Endothelial cell (in vitro differentiated cells): Measurements from ENCODE around the gene TRMT13. TPM values are rescaled to one million over a fixed set of nuclear protein-coding genes. Genes with fewer than 3 reads are reported as not detected.
"Not testable (repeated sequence)": the region's sequence is repeated elsewhere in the genome, so short reads cannot be mapped to it uniquely, and the experiment has no call there.

Experiments
- DNase-seq: peaks from one replicate; pipeline ENCODE4 v3.0.0; 2021; ENCODE audit warnings: low spot score
- H3K27ac Mint-ChIP-seq: one replicate; pipeline ENCODE4 v1.8.0; 2021; ENCODE audit warnings: mixed read lengths, inconsistent platforms; ENCODE audit not compliant: unreplicated experiment
- H3K27me3 Mint-ChIP-seq: one replicate; pipeline ENCODE4 v1.8.0; 2021; ENCODE audit warnings: mild to moderate bottlenecking, moderate library complexity, mixed read lengths, inconsistent platforms; ENCODE audit not compliant: unreplicated experiment
- H3K36me3 Mint-ChIP-seq: one replicate; pipeline ENCODE4 v1.8.0; 2021; ENCODE audit warnings: mild to moderate bottlenecking, low read depth, mixed read lengths, inconsistent platforms; ENCODE audit not compliant: unreplicated experiment
- H3K4me1 Mint-ChIP-seq: one replicate; pipeline ENCODE4 v1.8.0; 2021; ENCODE audit warnings: mild to moderate bottlenecking, mixed read lengths, inconsistent platforms; ENCODE audit not compliant: unreplicated experiment
- H3K4me3 Mint-ChIP-seq: one replicate; pipeline ENCODE4 v1.8.0; 2021; ENCODE audit warnings: mild to moderate bottlenecking, mixed read lengths, inconsistent platforms; ENCODE audit not compliant: unreplicated experiment
- H3K9me3 Mint-ChIP-seq: one replicate; pipeline ENCODE4 v1.8.0; 2021; ENCODE audit warnings: mixed read lengths, inconsistent platforms; ENCODE audit not compliant: unreplicated experiment
- CTCF ChIP-seq: fragments of 200-600 bp; sonication (generic); IDR thresholded peaks from one replicate; pipeline ENCODE4 v1.5.0; 2021; ENCODE audit warnings: antibody characterized with exemption; ENCODE audit not compliant: unreplicated experiment
- total RNA-seq: library from RNA; stranded (reverse); fragmentation: NEBNext Ultra II Directional; extraction: Animal tissue kit (Norgen Biotek cat#: 25700); gene quantifications from one replicate; pipeline ENCODE4 v1.2.1, GENCODE V29; 2021; ENCODE audit not compliant: unreplicated experiment

Gene TRMT13
- total RNA-seq, 1 donor from 2014 or later: 10.5 TPM

- no peak for DNase-seq
- Mint-ChIP-seq H3K4me3 (no peak overlapping the region), H3K9me3 (no peaks in the 10 kb centered on the region), H3K4me1 (no peaks in the 10 kb centered on the region), H3K27ac (no peak overlapping the region), H3K36me3 (peaks cover 4% of the 10 kb centered on the region), H3K27me3 (no peaks in the 10 kb centered on the region)
- no peak for TF ChIP-seq CTCF
These were observed 51.6 kb downstream of the TRMT13 start for GRCh38 chr1:100184536-100184935.

- H3K4me3 Mint-ChIP-seq: no peak overlapping the region
These were observed 54.9 kb downstream of the TRMT13 start for GRCh38 chr1:100187912-100188311.

GRCh38 chr1:100188617-100189016, 55.7 kb downstream of the TRMT13 start:
- no peak overlapping the region for H3K27ac Mint-ChIP-seq
- peaks cover 4% of the 10 kb centered on the region for H3K36me3 Mint-ChIP-seq
- H3K4me1 Mint-ChIP-seq: no peaks in the 10 kb centered on the region
- DNase-seq: no peak
- no peak for TF ChIP-seq CTCF
- no peaks in the 10 kb centered on the region for H3K27me3 Mint-ChIP-seq
- no peak overlapping the region for H3K4me3 Mint-ChIP-seq
- no peaks in the 10 kb centered on the region for H3K9me3 Mint-ChIP-seq

More at GRCh38 chr1:100187912-100188311, 54.9 kb downstream of the TRMT13 start:
- Mint-ChIP-seq H3K27ac (no peak overlapping the region), H3K27me3 (no peaks in the 10 kb centered on the region), H3K4me1 (no peaks in the 10 kb centered on the region), H3K36me3 (peaks cover 4% of the 10 kb centered on the region), H3K9me3 (no peaks in the 10 kb centered on the region)
- no peak for DNase-seq
- no peak for TF ChIP-seq CTCF

- Mint-ChIP-seq H3K36me3 (peaks cover 14% of the 10 kb centered on the region), H3K9me3 (no peaks in the 10 kb centered on the region)
- no peak for TF ChIP-seq CTCF
These were observed 65.6 kb downstream of the TRMT13 start for GRCh38 chr1:100198596-100198995.

GRCh38 chr1:100200060-100200459, 67.1 kb downstream of the TRMT13 start:
- H3K9me3 Mint-ChIP-seq, H3K27me3 Mint-ChIP-seq, H3K4me1 Mint-ChIP-seq, DNase-seq, H3K4me3 Mint-ChIP-seq, H3K27ac Mint-ChIP-seq: not testable (repeated sequence)
- peaks cover 27% of the 10 kb centered on the region for H3K36me3 Mint-ChIP-seq

More at GRCh38 chr1:100198596-100198995, 65.6 kb downstream of the TRMT13 start:
- Mint-ChIP-seq H3K27ac (no peak overlapping the region), H3K27me3 (no peaks in the 10 kb centered on the region), H3K4me1 (peaks cover 7% of the 10 kb centered on the region), H3K4me3 (no peak overlapping the region)
- no peak for DNase-seq

Other genes with a start within 250 kb of the TRMT13 start
- gene SLC35A3, start 163.2 kb upstream of the TRMT13 start, total RNA-seq: 19.0 TPM
- gene SASS6, start 233 bp upstream of the TRMT13 start, total RNA-seq: 6.1 TPM
- gene LRRC39, start 45.1 kb downstream of the TRMT13 start, total RNA-seq: 0.64 TPM
- 8.7 TPM for gene DBT, start 116.7 kb downstream of the TRMT13 start, total RNA-seq
- gene RTCA, start 133.1 kb downstream of the TRMT13 start, total RNA-seq: 46.3 TPM
- 12.9 TPM for gene CDC14A, start 219.3 kb downstream of the TRMT13 start, total RNA-seq